CD4-positive, alpha-beta T cell treated with Interleukin-4 for 4 hours (primary cell): ENCODE results near the gene SOWAHC.

ENCODE experiments used
- DNase-seq: peaks from one replicate; pipeline ENCODE4 v3.0.0-alpha.2; 2020

SOWAHC gene

DNA sequence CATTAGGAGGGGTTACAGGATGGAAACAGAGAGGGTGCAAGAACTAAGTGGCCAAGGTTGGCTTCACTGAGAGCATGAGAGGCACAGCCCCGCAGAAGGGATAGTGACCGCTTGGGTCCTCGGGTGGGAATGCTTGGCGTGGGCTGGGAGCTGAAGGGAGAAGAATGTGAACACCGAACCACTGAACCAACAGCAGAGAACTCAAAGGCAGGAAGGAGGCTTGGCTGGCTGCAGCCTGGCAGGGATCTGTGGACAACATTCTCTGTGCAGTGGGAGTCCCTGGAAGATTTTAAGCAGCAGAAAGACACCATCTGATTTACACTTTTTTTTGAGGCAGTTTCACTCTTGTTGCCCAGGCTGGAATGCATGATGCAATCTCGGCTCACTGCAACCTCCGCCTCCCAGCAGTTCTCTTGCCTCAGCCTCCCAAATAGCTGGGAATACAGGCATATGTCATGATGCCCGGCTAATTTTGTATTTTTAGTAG is 33.9 kb downstream of the SOWAHC start:
- no peak for DNase-seq

DNA sequence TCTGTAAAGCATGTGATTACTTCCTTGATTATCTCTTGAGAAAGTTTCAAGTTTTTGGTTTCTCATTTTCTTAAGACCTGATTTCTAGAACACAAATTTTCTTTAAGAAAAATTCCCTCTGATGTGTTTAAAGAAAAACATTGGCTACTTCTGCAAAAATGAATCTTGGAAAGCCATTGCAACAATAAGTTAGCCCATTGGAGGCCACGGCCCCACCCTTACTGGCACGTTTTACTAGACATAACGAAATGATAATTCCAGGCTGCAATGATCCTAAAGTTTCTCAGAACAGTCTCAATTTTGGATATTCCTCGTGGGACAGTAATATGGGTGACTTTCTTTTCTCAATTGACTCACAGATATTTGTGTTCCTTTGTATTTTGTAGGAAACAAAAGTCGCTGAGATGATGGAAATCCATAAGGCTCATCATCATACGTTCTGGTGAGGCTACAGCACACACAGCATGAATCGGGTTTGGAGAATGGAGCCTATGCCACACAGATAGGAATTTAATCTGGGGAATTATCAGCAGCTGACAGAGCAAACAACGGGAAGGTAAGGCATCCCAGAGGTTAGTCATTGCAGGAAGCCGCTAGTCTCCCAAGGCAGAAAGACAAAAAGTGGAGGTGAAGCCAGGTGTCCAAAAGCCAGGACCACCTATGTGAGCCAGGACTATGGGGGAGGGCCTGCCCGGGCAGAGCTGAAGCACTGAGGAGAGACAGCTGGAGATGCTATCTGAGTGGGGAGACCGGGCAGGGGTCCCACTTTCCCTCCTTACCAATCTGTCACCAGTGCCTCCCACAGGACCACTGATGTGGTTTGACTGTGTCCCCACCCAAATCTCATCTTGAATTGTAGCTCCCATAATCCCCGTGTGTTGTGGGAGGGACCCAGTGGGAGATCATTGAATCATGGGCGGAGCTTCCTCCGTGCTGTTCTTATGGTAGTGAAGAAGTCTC is 35.9 kb downstream of the SOWAHC start:
- DNase-seq = no peak

- DNase-seq = no peak
These were observed 40.3 kb downstream of the SOWAHC start for GRCh38 chr2:109654326-109655050.

DNA sequence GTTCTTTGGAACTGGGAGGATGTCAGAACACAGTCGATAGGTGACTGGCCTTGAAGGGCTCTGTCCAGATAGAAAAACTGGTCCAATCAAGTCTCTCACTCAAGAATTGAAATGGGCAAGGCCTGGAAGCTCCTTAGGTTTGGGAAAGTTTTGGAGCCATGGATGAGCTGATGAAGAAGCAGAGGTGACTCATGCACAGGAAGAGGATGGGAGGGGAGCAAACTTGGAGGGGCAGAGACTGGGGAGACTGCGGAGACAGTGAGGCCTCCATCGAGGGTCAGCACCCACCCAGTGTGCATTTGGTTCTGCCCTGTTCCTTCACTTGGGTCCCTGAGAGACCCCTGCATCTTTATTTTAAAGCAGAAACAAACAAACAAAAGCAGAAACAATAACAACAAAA is 41.1 kb downstream of the SOWAHC start:
- DNase-seq = no peak

GRCh38 chr2:109659396-109660045 is 45.4 kb downstream of the SOWAHC start:
- DNase-seq = no peak

- no peak for DNase-seq
These were observed 46.1 kb downstream of the SOWAHC start for GRCh38 chr2:109660046-109660860.

GRCh38 chr2:109662889-109663288 is 48.7 kb downstream of the SOWAHC start:
- DNase-seq = no peak

DNA sequence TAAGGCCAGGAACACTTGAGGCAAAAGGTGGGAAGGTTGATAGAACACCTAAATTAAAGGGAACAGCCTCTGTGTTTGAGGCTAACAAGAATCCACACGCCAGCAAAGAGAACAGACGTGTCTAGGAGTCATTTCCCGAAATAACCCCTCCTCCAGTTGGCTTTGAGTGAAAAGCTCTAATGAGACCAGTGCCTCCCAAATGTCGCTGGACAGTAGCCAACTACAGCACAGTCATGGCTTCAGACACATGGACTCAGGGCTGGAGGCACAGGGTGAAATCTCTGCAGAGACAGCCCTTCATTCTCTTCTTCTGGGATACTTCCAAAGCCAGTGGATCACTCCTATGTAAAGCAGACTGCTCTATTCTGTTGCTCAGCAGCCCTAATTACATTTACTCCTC is 49.6 kb downstream of the SOWAHC start:
- no peak for DNase-seq

DNA sequence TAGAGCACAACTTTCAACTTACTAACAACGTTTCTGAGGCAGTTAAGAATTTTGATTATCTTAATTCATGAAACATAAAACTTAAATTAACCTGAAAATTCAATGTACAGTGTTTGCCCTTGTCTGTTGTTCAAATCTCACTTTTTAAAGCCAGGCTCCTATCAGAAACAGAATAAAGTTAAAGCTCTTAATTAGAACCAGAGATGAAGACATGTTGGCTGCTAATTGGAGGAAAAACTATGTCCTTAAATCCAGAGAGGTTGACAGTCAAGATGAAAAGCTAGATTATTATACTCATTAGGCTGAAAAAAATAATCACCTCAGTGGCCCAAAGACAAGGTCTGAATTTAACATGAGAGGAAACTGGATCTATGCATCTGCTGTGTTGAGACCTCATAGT is 52.3 kb downstream of the SOWAHC start:
- DNase-seq = no peak
